Left forelimb (tissue), 1 donor: ENCODE data around the gene INTS6L.
"Not testable (repeated sequence)": the region's sequence is repeated elsewhere in the genome, so short reads cannot be mapped to it uniquely, and the experiment has no call there.

Experiments
- DNase-seq: peaks from one replicate; pipeline ENCODE4 v3.0.0-alpha.2; 2018; ENCODE audit warnings: low spot score

Gene INTS6L

GRCh38 chrX:135624408-135625204 is 104.1 kb downstream of the INTS6L start:
- not testable (repeated sequence) for DNase-seq

GRCh38 chrX:135625995-135626394 is 105.5 kb downstream of the INTS6L start:
- DNase-seq: no peak

- no peak for DNase-seq
These were observed 108.9 kb downstream of the INTS6L start for GRCh38 chrX:135629342-135629741.
